HEK293 (cell line): Measurements from ENCODE around the gene KBTBD8.

Source experiments
- CTCF ChIA-PET: fragments of 350-600 bp; formaldehyde crosslinking; extraction: SDS; loops from one replicate; lab custom pipeline; 2021; ENCODE audit warnings: antibody characterized with exemption; lab: Yijun Ruan, JAX
- POLR2A ChIA-PET: fragments of 300-600 bp; formaldehyde crosslinking; extraction: SDS; loops from one replicate; lab custom pipeline; 2020; ENCODE audit warnings: antibody characterized with exemption, inconsistent platforms; lab: Yijun Ruan, JAX
- H3K27ac ChIP-seq: fragments of 200-500 bp; sonication (Bioruptor generic); 2 replicates; pipeline ENCODE4 v1.5.1; 2014; ENCODE audit warnings: low read depth, low read length, control low read depth, inconsistent platforms; ENCODE audit errors: extremely low read depth
- H3K36me3 ChIP-seq, 2 experiments: fragments of 200-500 bp in 1 of 2; sonication (Bioruptor generic) in 1 of 2; 1 replicate in 1 of 2; 2 replicates in 1 of 2; pipeline ENCODE4 v1.5.1; 2014 to 2017; ENCODE audit warnings: inconsistent platforms in 2 of 2, low read length in 2 of 2; ENCODE audit not compliant: control insufficient read depth in 2 of 2, insufficient read depth in 1 of 2
- H3K4me1 ChIP-seq: fragments of 200-500 bp; sonication (Bioruptor generic); 2 replicates; pipeline ENCODE4 v1.5.1; 2014; ENCODE audit warnings: mild to moderate bottlenecking, low read length, inconsistent platforms; ENCODE audit not compliant: control insufficient read depth, insufficient read depth
- H3K4me3 ChIP-seq: 2 replicates; pipeline ENCODE4 v1.5.1; 2011; ENCODE audit warnings: low read depth, mild to moderate bottlenecking, control low read depth, low read length, moderate library complexity
- H3K9me3 ChIP-seq: fragments of 200-500 bp; sonication (Bioruptor generic); 2 replicates; pipeline ENCODE4 v1.5.1; 2014; ENCODE audit warnings: low read depth, low read length, inconsistent platforms; ENCODE audit not compliant: control insufficient read depth, insufficient read depth
- GLI2 ChIP-seq: fragments of 450-650 bp; formaldehyde crosslinking; IDR thresholded peaks from 2 replicates; pipeline ENCODE4; 2017; ENCODE audit warnings: missing biosample characterization, missing genetic modification characterization, low read depth, borderline replicate concordance
- KLF9 ChIP-seq: fragments of 450-650 bp; formaldehyde crosslinking; IDR thresholded peaks from 2 replicates; pipeline ENCODE4 v1.5.1; 2016; ENCODE audit warnings: missing biosample characterization, missing genetic modification characterization, low read depth
- MEIS1 ChIP-seq: sonication (generic); formaldehyde crosslinking; IDR thresholded peaks from 2 replicates; pipeline ENCODE4 v1.8.1; 2022; ENCODE audit warnings: missing genetic modification reagents, mild to moderate bottlenecking, borderline replicate concordance
- ZBTB21 ChIP-seq: fragments of 450-650 bp; formaldehyde crosslinking; IDR thresholded peaks from 2 replicates; pipeline ENCODE4 v1.5.1; 2017; ENCODE audit warnings: missing biosample characterization, missing genetic modification characterization
- ZFP3 ChIP-seq: fragments of 450-650 bp; formaldehyde crosslinking; IDR thresholded peaks from 2 replicates; pipeline ENCODE4 v1.5.1; 2016; ENCODE audit warnings: low read depth, missing biosample characterization, missing genetic modification characterization
- ZNF121 ChIP-seq: fragments of 450-650 bp; formaldehyde crosslinking; IDR thresholded peaks from 2 replicates; pipeline ENCODE4 v1.5.1; 2016; ENCODE audit warnings: missing biosample characterization, missing genetic modification characterization
- ZNF169 ChIP-seq: fragments of 450-650 bp; formaldehyde crosslinking; IDR thresholded peaks from 2 replicates; pipeline ENCODE4 v1.5.1; 2016; ENCODE audit warnings: missing biosample characterization, missing genetic modification characterization
- ZNF184 ChIP-seq: fragments of 450-650 bp; IDR thresholded peaks from 2 replicates; pipeline ENCODE4 v1.5.1; 2018; ENCODE audit warnings: missing biosample characterization, mild to moderate bottlenecking, missing genetic modification characterization
- ZNF223 ChIP-seq: fragments of 450-650 bp; formaldehyde crosslinking; IDR thresholded peaks from 2 replicates; pipeline ENCODE4 v1.5.1; 2016; ENCODE audit warnings: missing biosample characterization, missing genetic modification characterization
- ZNF239 ChIP-seq: fragments of 450-650 bp; formaldehyde crosslinking; IDR thresholded peaks from 2 replicates; pipeline ENCODE4 v1.5.1; 2016; ENCODE audit warnings: missing biosample characterization, missing genetic modification characterization
- ZNF292 ChIP-seq: fragments of 450-650 bp; formaldehyde crosslinking; IDR thresholded peaks from 2 replicates; pipeline ENCODE4 v1.5.1; 2016; ENCODE audit warnings: low read depth, missing biosample characterization, missing genetic modification characterization, borderline replicate concordance
- ZNF426 ChIP-seq: fragments of 450-650 bp; formaldehyde crosslinking; IDR thresholded peaks from 2 replicates; pipeline ENCODE4 v1.5.1; 2017; ENCODE audit warnings: missing biosample characterization, missing genetic modification characterization, mild to moderate bottlenecking, inconsistent platforms, moderate library complexity
- ZNF776 ChIP-seq: fragments of 450-650 bp; formaldehyde crosslinking; IDR thresholded peaks from 2 replicates; pipeline ENCODE4 v1.5.0; 2017; ENCODE audit warnings: missing biosample characterization, missing genetic modification characterization, borderline replicate concordance
- ZXDB ChIP-seq: fragments of 450-650 bp; formaldehyde crosslinking; IDR thresholded peaks from 2 replicates; pipeline ENCODE4 v1.5.1; 2016; ENCODE audit warnings: missing biosample characterization, missing genetic modification characterization
- TF ChIP-seq, protein P1 (sequence below): fragments of 450-650 bp; formaldehyde crosslinking; IDR thresholded peaks from 2 replicates; pipeline ENCODE4 v1.5.1; 2017; ENCODE audit warnings: missing biosample characterization, missing genetic modification characterization
- TF ChIP-seq, protein P2 (sequence below): fragments of 450-650 bp; formaldehyde crosslinking; IDR thresholded peaks from 2 replicates; pipeline ENCODE4 v1.5.1; 2016; ENCODE audit warnings: missing biosample characterization, missing genetic modification characterization
- TF ChIP-seq, protein P3 (sequence below): fragments of 450-650 bp; formaldehyde crosslinking; IDR thresholded peaks from 2 replicates; pipeline ENCODE4 v1.5.1; 2016; ENCODE audit warnings: missing biosample characterization, missing genetic modification characterization
- TF ChIP-seq, protein P4 (sequence below): fragments of 450-650 bp; formaldehyde crosslinking; IDR thresholded peaks from 2 replicates; pipeline ENCODE4 v1.5.1; 2016; ENCODE audit warnings: missing biosample characterization, missing genetic modification characterization

The KBTBD8 gene

DNA sequence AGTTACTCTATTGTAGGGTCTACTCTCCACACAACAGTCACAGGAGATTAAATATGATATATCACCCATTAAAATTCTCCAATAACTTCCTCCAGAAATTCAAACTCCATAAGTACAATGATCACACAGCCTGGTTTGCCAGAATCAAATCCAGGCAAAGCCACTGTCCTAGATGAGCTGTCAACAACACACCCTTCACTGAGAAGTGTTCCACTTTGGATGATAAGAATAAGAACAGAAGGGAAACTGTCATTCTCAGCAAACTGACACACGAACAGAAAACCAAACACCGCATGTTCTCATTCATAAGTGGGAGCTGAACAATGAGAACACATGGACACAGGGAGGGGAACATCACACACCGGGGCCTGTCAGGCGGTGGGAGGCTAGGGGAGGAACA is 41.4 kb upstream of the KBTBD8 start (continued):
- TF ChIP-seq KLF9 (tag by site-specific recombination) (no peak), ZXDB (no peak), ZNF223 (tag by site-specific recombination) (no peak), ZNF121 (tag by site-specific recombination) (no peak)
- TF ChIP-seq, protein P1, sequence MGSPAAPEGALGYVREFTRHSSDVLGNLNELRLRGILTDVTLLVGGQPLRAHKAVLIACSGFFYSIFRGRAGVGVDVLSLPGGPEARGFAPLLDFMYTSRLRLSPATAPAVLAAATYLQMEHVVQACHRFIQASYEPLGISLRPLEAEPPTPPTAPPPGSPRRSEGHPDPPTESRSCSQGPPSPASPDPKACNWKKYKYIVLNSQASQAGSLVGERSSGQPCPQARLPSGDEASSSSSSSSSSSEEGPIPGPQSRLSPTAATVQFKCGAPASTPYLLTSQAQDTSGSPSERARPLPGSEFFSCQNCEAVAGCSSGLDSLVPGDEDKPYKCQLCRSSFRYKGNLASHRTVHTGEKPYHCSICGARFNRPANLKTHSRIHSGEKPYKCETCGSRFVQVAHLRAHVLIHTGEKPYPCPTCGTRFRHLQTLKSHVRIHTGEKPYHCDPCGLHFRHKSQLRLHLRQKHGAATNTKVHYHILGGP (tag by site-specific recombination) = no peak
- TF ChIP-seq, protein P2, sequence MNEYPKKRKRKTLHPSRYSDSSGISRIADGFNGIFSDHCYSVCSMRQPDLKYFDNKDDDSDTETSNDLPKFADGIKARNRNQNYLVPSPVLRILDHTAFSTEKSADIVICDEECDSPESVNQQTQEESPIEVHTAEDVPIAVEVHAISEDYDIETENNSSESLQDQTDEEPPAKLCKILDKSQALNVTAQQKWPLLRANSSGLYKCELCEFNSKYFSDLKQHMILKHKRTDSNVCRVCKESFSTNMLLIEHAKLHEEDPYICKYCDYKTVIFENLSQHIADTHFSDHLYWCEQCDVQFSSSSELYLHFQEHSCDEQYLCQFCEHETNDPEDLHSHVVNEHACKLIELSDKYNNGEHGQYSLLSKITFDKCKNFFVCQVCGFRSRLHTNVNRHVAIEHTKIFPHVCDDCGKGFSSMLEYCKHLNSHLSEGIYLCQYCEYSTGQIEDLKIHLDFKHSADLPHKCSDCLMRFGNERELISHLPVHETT (tag by site-specific recombination) = no peak

DNA sequence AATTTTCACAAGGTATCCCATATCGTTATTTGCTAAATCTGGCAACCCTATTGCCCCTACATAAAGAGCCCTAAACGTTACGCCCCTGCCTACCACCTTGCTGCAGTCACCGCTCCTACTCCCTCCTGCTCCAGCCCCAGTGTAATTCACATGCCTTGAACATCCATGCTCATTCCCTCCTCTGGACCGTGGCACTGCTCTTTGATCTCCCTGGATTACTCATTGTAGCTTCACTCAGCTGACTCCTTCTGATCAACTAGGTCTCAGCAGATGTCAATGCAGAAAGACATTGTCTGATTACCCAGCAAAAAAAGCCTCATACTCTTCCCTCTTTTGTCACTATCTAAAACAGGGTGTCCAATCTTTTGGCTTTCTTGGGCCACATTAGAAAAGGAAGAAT is 40.7 kb upstream of the KBTBD8 start:
- Histone ChIP-seq H3K36me3 (no peaks in the 10 kb centered on the region), H3K4me3 (no peak overlapping the region), H3K27ac (no peak overlapping the region), H3K4me1 (no peaks in the 10 kb centered on the region), H3K9me3 (no peaks in the 10 kb centered on the region)
- ChIA-PET POLR2A (no interaction called here), CTCF (interaction anchor here (1.0 kb wide), 1 partner anchor 13 kb away, joined by 3 read pairs; no protein-coding TSS in a partner anchor)
- TF ChIP-seq, protein P3, sequence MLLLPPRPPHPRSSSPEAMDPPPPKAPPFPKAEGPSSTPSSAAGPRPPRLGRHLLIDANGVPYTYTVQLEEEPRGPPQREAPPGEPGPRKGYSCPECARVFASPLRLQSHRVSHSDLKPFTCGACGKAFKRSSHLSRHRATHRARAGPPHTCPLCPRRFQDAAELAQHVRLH (tag by site-specific recombination) = no peak
- no peak for TF ChIP-seq ZNF184 (tag by site-specific recombination)
- TF ChIP-seq ZBTB21 (tag by site-specific recombination) = no peak
- TF ChIP-seq MEIS1 (CRISPR knock-in tag) = no peak
- no peak for TF ChIP-seq ZNF239 (tag by site-specific recombination)

DNA sequence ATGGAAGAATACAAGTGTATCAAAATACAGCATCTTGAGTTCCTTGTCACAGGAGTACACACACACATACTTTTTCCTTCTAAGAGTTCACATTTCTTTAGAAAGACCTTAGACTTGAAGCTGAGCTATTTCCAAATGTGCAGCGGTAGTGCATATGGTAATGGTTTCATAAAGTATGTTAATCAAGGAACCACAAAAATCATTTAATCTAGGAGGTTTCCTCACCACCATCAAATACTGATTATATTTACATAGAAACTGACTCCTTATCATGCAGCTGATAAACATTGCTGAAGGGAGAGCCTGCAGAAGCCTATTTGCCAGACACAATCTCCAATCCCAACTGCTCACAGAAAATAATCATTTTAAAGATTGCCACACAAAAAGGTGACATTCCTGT is 40.0 kb upstream of the KBTBD8 start:
- H3K9me3 ChIP-seq = no peaks in the 10 kb centered on the region
- H3K27ac ChIP-seq = no peak overlapping the region
- H3K4me3 ChIP-seq = no peak overlapping the region
- no peaks in the 10 kb centered on the region for H3K4me1 ChIP-seq
- TF ChIP-seq ZNF121 (tag by site-specific recombination) (no peak), ZNF776 (no peak), GLI2 (no peak), ZFP3 (tag by site-specific recombination) (no peak), ZNF169 (tag by site-specific recombination) (no peak), ZNF292 (tag by site-specific recombination) (no peak), ZNF426 (tag by site-specific recombination) (no peak)
- TF ChIP-seq, protein P4, sequence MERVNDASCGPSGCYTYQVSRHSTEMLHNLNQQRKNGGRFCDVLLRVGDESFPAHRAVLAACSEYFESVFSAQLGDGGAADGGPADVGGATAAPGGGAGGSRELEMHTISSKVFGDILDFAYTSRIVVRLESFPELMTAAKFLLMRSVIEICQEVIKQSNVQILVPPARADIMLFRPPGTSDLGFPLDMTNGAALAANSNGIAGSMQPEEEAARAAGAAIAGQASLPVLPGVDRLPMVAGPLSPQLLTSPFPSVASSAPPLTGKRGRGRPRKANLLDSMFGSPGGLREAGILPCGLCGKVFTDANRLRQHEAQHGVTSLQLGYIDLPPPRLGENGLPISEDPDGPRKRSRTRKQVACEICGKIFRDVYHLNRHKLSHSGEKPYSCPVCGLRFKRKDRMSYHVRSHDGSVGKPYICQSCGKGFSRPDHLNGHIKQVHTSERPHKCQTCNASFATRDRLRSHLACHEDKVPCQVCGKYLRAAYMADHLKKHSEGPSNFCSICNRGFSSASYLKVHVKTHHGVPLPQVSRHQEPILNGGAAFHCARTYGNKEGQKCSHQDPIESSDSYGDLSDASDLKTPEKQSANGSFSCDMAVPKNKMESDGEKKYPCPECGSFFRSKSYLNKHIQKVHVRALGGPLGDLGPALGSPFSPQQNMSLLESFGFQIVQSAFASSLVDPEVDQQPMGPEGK (tag by site-specific recombination) = no peak
- TF ChIP-seq, protein P2 (tag by site-specific recombination) = no peak
- TF ChIP-seq, all 188 proteins: peak for 0
- ChIA-PET CTCF (interaction anchor here (1.0 kb wide), 1 partner anchor 13 kb away, joined by 3 read pairs; no protein-coding TSS in a partner anchor), POLR2A (no interaction called here)
- H3K36me3 ChIP-seq = no peaks in the 10 kb centered on the region
